Common myeloid progenitor, CD34-positive (primary cell): ENCODE data around the gene RIMS3.

Experiments
- CTCF ChIA-PET: fragments of 350-600 bp; sonication (Branson Sonifier 250); formaldehyde crosslinking; loops from one replicate; lab custom pipeline; 2021; ENCODE audit warnings: antibody characterized with exemption; lab: Charles Lee
- POLR2A ChIA-PET: fragments of 350-600 bp; sonication (Branson Sonifier 250); formaldehyde crosslinking; loops from one replicate; lab custom pipeline; 2021; ENCODE audit warnings: antibody characterized with exemption; lab: Charles Lee
- DNase-seq, 3 donors: peaks; one replicate each; pipeline versions ENCODE4 v3.0.0 to v3.0.0-alpha.2; 2013
- H3K27ac ChIP-seq, 2 experiments: 1 replicate in 1 of 2; 2 replicates in 1 of 2; pipeline ENCODE4 v1.7.0; 2013; ENCODE audit warnings: inconsistent platforms in 2 of 2, low read length in 2 of 2, mild to moderate bottlenecking in 2 of 2, low read depth in 1 of 2, moderate library complexity in 1 of 2; ENCODE audit not compliant: severe bottlenecking in 2 of 2, insufficient read depth in 1 of 2, poor library complexity in 1 of 2
- H3K27me3 ChIP-seq, 5 experiments: replicated peaks in 2 of 5; 1 replicate in 3 of 5; 2 replicates in 2 of 5; pipeline versions ENCODE4 v1.6.1 to v1.7.0; 2013; ENCODE audit warnings: low read length in 4 of 5, mild to moderate bottlenecking in 2 of 5, moderate library complexity in 2 of 5, inconsistent platforms in 1 of 5; ENCODE audit not compliant: insufficient read depth in 5 of 5, control insufficient read depth in 4 of 5
- H3K36me3 ChIP-seq, 4 experiments: 1 replicate in 2 of 4; 2 replicates in 2 of 4; pipeline versions ENCODE4 v1.6.1 to v1.7.0; 2013; ENCODE audit warnings: low read length in 3 of 4, control low read depth in 1 of 4, mild to moderate bottlenecking in 1 of 4; ENCODE audit not compliant: control insufficient read depth in 4 of 4, insufficient read depth in 4 of 4
- H3K4me1 ChIP-seq, 4 experiments: 1 replicate in 3 of 4; 2 replicates in 1 of 4; pipeline versions ENCODE4 v1.6.1 to v1.7.1; 2013; ENCODE audit warnings: low read length in 3 of 4, mild to moderate bottlenecking in 3 of 4, control low read depth in 1 of 4, inconsistent platforms in 1 of 4, moderate library complexity in 1 of 4; ENCODE audit not compliant: control insufficient read depth in 4 of 4, insufficient read depth in 4 of 4; ENCODE audit errors: control extremely low read depth in 1 of 4
- H3K4me3 ChIP-seq, 7 experiments: 1 replicate in 4 of 7; 2 replicates in 3 of 7; pipeline versions ENCODE4 v1.5.1 to v1.7.0; 2013; ENCODE audit warnings: mild to moderate bottlenecking in 7 of 7, low read length in 6 of 7, moderate library complexity in 6 of 7, inconsistent platforms in 2 of 7, low read depth in 2 of 7, control low read depth in 1 of 7; ENCODE audit not compliant: insufficient read depth in 4 of 7, control insufficient read depth in 1 of 7; ENCODE audit errors: extremely low read depth in 1 of 7
- H3K9me3 ChIP-seq, 5 experiments: 1 replicate in 4 of 5; 2 replicates in 1 of 5; pipeline versions ENCODE4 v1.6.1 to v1.7.1; 2013; ENCODE audit warnings: low read length in 4 of 5, mild to moderate bottlenecking in 2 of 5, inconsistent platforms in 1 of 5, low read depth in 1 of 5, moderate library complexity in 1 of 5; ENCODE audit not compliant: control insufficient read depth in 4 of 5, insufficient read depth in 2 of 5; ENCODE audit errors: control extremely low read depth in 1 of 5
- WGBS: methylation state at CpG from one replicate; pipeline ENCODE4 v1.1.5; 2013; ENCODE audit not compliant: insufficient coverage; 5-methylcytosine and 5-hydroxymethylcytosine counted together

Gene RIMS3

DNA sequence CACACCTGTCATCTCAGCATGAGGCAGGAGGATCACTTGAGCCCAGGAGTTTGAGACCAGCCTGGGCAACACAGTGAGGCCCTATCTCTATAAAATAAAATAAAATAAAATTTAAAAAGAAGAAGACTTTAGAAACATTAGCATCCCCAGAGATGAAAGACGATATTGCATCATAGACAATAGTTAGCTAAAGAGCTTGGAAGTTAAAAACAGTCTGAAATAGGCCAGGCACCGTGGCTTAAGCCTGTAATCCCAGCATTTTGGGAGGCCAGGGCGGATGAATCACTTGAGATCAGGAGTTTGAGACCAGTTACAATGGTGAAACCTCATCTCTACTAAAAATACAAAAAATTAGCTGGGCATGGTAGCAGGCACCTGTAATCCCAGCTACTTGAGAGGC lies 59.3 kb downstream of the RIMS3 start:
- no peak for DNase-seq
- Histone ChIP-seq H3K27me3 (no peaks in the 10 kb centered on the region), H3K4me3 (no peak overlapping the region), H3K27ac (no peak overlapping the region), H3K36me3 (no peaks in the 10 kb centered on the region), H3K9me3 (peaks cover 0 to 2% (median 0%) of the 10 kb centered on the region in 5 experiments), H3K4me1 (no peaks in the 10 kb centered on the region)
- WGBS = 100% methylated on average over 2 of the region's 3 CpGs
- POLR2A ChIA-PET = no interaction called here
- CTCF ChIA-PET = interaction anchor here (1.3 kb wide), 1 partner anchor 12 kb away, joined by 3 read pairs; no protein-coding TSS in a partner anchor

DNA sequence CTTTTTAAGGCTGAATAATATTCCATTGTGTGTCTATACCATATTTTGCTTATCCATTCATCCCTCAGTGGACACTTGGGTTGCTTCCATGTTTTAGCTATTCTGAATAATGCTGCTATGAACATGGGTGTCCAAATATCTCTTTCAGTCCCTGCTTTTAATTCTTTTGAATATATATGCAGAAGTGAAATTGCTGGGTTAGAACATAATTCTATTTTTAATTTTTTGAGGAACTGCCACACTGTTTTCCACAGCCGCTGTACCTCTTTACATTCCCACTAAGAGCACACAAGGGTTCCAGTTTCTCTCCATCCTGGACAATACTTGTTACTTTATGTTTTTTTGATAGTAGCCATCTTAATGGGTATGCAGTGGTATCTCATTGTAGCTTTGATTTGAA lies 65.6 kb downstream of the RIMS3 start:
- no peaks in the 10 kb centered on the region for H3K4me1 ChIP-seq
- DNase-seq = no peak
- H3K9me3 ChIP-seq = no peaks in the 10 kb centered on the region
- no peak overlapping the region for H3K27ac ChIP-seq
- no peaks in the 10 kb centered on the region for H3K36me3 ChIP-seq
- H3K4me3 ChIP-seq = no peak overlapping the region
- no CpG with 5 or more reads among the region's 1 CpG for WGBS
- H3K27me3 ChIP-seq = no peaks in the 10 kb centered on the region
- ChIA-PET POLR2A (interaction anchor here (0.6 to 0.7 kb wide), 2 partner anchors 111 to 259 kb away, joined by 3 read pairs; no protein-coding TSS in a partner anchor), CTCF (interaction anchor here (0.7 to 1.8 kb wide), 2 partner anchors 10 to 83 kb away, joined by 3 to 4 read pairs; no protein-coding TSS in a partner anchor)

DNA sequence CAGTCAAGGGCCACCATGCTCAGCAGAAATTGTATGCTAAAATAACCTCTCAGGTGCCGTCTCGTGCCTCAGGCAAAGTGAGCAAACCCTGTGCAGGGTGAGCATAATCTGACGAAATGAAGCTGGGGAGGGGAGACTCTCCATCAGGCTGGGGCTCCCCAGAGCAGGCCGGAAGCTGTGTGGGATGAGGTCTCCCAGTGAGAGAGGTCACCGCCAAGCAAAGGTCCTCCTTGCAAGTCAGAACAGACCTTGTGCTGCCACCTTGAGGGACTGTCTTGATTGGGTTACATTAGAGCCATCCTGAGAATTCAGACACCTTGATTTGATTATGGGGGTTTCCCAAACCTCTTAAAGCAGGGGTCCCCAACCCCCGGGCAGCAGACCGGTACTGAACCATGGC lies 69.9 kb downstream of the RIMS3 start:
- no peak for DNase-seq
- 84% methylated on average over 5 of the region's 7 CpGs for WGBS
- POLR2A ChIA-PET = no interaction called here
- H3K27me3 ChIP-seq = no peaks in the 10 kb centered on the region
- no peak overlapping the region for H3K27ac ChIP-seq
- H3K36me3 ChIP-seq = no peaks in the 10 kb centered on the region
- no peaks in the 10 kb centered on the region for H3K9me3 ChIP-seq
- H3K4me1 ChIP-seq = peaks cover 3 to 32% (median 16%) of the 10 kb centered on the region in 4 experiments
- CTCF ChIA-PET = no interaction called here
- no peak overlapping the region for H3K4me3 ChIP-seq

DNA sequence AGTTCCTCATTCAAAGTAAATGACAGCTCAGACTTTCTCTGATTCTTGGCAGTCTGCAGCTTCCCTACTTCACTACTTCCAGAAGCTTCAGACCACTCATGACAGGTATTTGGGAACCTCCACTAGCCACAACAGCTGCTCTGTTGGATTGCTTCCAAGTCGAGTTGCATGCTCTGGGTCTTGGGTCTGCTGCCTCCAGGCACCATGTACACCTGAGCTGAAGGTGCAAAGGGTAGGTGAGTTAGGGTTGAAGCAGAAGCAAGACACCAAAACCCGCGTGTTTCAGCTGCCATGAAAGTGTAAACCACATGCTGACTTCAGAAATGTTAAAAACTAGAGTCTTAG lies 71.3 kb downstream of the RIMS3 start:
- POLR2A ChIA-PET = no interaction called here
- CTCF ChIA-PET = interaction anchor here (0.8 to 1.3 kb wide), 6 partner anchors 9 to 170 kb away, joined by 3 to 4 read pairs (median 4); no protein-coding TSS in a partner anchor
- no peaks in the 10 kb centered on the region for H3K27me3 ChIP-seq
- no peak overlapping the region for H3K27ac ChIP-seq
- no peak overlapping the region for H3K4me3 ChIP-seq
- H3K9me3 ChIP-seq = no peaks in the 10 kb centered on the region
- H3K4me1 ChIP-seq = peaks cover 3 to 36% (median 18%) of the 10 kb centered on the region in 4 experiments
- 93% methylated on average over 2 of the region's 3 CpGs for WGBS
- DNase-seq = peak in 2 of 3 donors; percentile 32 to 48
- H3K36me3 ChIP-seq = no peaks in the 10 kb centered on the region

DNA sequence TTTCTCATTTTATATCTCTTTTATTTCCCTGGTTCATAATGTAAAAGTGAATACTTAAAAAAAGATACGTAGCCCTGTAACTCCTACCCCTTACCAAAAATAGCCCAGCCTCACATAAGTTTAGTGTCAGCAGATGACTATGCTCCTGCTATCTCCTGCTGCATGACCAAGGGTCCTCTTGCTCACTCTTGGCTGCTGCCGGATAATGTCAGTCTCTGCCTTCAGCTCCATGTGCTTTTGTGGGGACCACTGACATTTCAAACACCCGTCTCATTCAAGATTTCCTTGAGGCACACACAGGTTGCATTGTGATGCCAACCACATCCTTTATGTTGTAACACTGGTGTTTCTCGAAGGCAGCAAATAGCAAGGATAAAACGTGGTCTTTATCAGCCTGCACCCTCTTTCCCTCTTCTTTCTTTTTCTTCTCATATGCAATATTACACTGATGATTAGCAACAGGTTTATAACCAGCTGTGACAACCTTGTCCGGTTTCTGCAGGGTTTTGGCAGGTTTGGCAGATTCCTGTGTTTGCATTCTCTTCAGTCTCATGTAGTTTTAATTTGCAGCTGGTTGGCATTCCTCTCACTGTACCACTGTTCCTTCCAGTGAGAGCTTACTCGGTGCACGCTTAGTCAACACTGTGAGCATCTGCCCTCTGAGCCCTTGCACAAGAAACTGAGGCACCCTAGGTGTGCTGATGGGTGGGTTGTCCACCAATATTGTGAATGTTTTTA lies 71.9 kb downstream of the RIMS3 start:
- Histone ChIP-seq H3K36me3 (no peaks in the 10 kb centered on the region), H3K4me3 (no peak overlapping the region), H3K27me3 (no peaks in the 10 kb centered on the region), H3K27ac (no peak overlapping the region), H3K4me1 (peaks cover 3 to 36% (median 18%) of the 10 kb centered on the region in 4 experiments), H3K9me3 (no peaks in the 10 kb centered on the region)
- ChIA-PET CTCF (interaction anchor here (0.8 to 1.3 kb wide), 6 partner anchors 9 to 171 kb away, joined by 3 to 4 read pairs (median 4); no protein-coding TSS in a partner anchor), POLR2A (no interaction called here)
- WGBS = 15% methylated on average over 7 of the region's 8 CpGs
- peak; percentile 13 to 81 (median 60) for DNase-seq

DNA sequence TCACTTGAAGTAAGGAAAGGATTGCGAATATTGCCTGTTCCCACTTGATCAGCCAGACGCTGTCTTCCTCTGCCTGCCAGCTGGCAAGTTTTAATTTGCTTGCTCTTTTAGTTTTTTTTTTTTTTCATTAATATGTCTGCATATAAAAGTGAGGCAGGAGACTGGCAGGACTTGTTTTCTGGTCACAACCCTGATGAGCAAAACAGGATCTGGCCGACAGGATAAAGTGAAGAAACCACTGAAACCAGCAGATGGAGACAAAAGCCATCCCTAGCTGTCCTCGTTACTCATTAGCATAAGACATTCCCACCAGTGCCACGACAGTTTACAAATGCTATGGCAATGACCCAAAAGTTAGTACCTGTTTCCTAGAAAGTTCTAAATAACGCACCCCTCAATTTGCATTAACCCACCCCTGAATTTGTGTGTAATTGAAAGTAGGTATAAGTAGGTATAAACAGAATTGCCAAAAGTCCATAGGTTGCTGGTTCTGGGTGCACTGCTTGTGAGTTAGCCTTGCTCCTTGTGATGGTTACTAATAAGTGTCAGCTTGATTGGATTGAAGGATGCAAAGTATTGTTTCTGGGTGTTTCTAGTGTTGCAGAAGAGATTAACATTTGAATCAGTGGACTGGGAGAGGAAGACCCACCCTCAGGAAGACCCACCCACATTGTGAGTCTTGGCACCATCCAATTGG lies 73.2 kb downstream of the RIMS3 start:
- H3K4me3 ChIP-seq = no peak overlapping the region
- no peak overlapping the region for H3K27ac ChIP-seq
- no peaks in the 10 kb centered on the region for H3K9me3 ChIP-seq
- POLR2A ChIA-PET = interaction anchor here (0.7 kb wide), 1 partner anchor 114 kb away, joined by 4 read pairs; no protein-coding TSS in a partner anchor
- CTCF ChIA-PET = interaction anchor here (0.5 kb wide), 1 partner anchor 180 kb away, joined by 3 read pairs; no protein-coding TSS in a partner anchor
- no peaks in the 10 kb centered on the region for H3K36me3 ChIP-seq
- WGBS = 73% methylated on average over 2 of the region's 6 CpGs
- H3K27me3 ChIP-seq = no peaks in the 10 kb centered on the region
- peaks cover 3 to 36% (median 18%) of the 10 kb centered on the region in 4 experiments for H3K4me1 ChIP-seq
- DNase-seq = peak; percentile 52 to 73 (median 69)
